Hematopoietic multipotent progenitor cell treated with erythropoietin and hydrocortisone succinate and interleukin-3 and kit ligand, for 8 days (in vitro differentiated cells): ENCODE data around the gene PREB.
"Not testable (repeated sequence)": the region's sequence is repeated elsewhere in the genome, so short reads cannot be mapped to it uniquely, and the experiment has no call there.

Experiments
- DNase-seq: peaks from one replicate; pipeline ENCODE4 v3.0.0-alpha.2; 2015

The PREB gene

DNA sequence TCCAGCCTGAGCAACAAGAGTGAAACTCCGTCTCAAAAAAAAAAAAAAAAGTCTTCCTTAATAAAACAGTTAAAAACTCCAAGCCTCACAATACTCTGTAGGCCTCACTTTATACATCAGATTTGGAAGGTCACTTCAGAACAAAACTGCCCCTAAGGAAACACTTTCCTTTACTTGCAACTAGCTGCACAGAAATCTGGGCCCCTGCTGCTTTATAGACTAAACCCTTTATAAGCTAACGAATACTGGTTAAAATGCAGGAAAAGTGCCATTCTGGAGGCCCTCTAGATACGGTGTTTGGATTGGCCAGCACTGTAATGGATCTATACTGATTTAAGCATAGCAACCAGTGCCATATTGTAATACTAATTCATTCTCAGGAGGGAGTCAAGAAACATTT lies 9.3 kb downstream of the PREB start:
- no peak for DNase-seq

DNA sequence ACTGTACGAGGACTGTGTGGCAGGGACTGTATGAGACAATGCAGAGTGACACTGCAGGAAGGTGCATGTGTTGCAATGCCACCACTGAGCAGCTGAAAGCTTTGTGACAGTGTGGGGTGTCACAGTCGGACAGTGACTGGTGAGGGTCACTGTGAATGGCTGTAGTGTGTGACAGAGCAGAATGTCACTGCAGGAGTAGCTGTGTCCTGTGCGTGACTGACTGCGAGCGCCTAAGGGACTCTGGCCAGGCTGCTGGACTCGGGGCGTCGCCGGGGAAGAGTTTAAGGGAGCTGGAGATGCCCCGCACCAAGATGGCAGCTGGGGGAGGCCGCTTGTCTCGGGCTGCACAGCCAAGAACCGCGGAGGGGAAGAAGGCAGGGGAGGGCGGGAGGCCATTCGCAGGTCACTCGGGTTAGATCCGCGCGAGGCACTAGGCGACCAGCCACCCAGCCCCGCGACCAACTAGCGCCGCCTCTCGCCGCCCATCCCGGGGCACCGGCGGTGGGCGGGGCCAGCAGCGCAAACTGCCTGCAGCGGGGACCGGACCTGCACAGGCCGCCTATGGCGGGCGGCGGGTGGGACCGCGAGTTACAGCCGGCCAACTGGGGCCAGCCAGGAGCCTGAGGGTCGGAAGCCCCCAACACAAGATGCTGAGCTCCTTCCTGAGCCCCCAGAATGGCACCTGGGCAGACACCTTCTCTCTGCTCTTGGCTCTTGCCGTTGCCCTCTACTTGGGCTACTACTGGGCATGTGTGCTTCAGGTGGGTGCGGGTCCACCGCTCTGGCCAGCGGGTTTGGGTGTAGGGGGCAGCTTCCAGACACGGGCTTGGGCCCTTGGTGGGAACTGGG lies 10.9 kb downstream of the PREB start, which contains the start of gene ABHD1:
Gene ABHD1 (plus strand): TSS at position 514 of the 849 bp plus-strand sequence. CDS start 134 bp downstream, at position 648.
- DNase-seq: peak; percentile 30

DNA sequence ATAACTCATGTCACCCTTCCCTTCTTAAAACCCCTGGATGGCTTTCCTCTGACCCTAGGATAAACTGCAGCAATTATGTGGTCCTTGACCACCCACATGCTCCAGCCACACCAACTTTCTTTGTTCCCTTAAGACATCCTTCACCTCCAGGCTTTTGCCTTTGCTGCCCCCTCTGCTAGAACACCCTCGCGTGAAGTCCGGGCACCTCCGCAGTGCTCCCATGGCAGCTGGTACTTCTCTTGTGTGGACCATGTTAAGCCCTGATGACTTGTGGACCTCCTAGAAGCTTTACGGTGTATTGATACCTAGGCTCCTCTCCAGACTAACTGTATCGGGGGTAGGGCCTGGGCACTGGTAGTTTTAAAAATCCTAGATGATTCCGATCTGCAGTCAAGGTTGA lies 11.6 kb downstream of the PREB start:
- no peak for DNase-seq

DNA sequence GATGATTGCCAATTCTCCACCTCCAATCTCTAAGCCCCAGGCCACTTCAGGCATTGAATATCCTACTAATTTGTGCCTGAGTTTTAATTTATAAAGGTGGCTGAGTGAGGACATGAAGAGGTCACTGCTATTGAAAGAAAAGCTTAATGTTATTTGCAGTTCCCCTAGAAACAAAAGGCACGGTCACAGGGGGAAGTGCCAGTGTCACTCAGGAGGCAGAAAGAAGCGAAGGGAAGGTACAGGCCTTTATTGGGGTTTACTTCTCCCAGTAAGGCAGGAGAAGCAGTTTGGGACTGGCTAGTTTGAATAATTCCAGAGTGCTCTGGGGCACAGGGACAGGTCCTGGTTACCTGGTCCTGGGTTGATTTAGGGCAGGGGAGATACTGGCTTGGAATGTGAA lies 12.5 kb downstream of the PREB start:
- no peak for DNase-seq

DNA sequence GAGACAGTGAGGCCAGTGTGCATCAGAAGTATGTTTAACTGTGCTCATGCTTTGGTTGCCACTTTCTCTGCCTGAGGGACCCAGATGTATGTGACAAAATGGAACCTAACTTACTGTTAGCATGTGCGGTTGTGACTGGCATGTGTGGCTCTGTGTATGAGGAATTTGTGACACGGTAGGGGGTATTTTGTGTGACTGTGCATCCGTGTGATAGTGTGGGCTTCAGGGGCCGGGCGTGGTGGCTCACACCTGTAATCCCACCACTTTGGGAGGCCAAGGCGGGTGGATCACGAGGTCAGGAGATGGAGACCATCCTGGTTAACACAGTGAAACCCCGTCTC lies 15.1 kb downstream of the PREB start:
- DNase-seq: not testable (repeated sequence)

DNA sequence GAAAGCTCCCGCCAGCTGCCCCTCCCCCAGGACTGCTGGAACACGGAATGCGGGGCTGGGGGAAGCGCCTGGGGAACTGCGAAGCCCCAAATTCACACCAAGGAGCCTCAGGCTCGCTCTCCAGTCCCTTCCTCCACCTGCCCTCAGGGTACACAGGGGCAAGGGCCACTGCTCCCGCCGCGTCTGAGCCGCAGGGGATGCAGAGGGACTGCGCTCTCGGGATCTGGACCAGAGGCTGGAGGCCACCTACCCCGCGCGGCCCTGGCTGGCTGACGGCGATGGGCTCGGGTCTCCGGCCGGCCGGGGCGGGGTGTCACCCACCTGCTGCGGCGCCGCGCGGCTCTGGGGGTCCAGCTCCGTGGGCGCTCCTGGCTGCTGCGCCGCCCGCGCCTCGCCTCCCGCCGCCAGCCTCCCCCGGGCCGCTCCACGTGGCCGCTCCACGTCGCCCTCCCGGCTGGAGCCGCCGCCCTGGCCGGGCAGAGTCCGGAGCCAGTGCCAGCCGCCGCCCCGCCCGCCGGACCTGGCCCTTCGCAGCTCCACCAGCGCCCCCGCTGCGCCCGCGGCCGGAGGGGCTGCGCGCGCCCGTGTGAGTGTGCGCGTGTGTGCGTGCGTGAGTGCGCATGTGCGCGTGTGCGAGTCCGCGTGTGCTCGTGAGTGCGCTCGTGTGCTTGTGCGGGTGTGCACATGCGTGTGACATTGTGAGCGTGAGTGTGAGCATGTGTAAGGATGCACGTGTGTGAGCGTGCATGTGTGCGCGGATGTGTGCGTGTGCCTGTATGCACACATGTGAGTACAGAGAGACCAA lies 15.7 kb downstream of the PREB start, which contains the start of gene CGREF1:
Gene CGREF1 (minus strand): TSS at position 604 of the 805 bp plus-strand sequence. CDS start 14,762 bp downstream, outside the sequence.
- peak; percentile 35 for DNase-seq

DNA sequence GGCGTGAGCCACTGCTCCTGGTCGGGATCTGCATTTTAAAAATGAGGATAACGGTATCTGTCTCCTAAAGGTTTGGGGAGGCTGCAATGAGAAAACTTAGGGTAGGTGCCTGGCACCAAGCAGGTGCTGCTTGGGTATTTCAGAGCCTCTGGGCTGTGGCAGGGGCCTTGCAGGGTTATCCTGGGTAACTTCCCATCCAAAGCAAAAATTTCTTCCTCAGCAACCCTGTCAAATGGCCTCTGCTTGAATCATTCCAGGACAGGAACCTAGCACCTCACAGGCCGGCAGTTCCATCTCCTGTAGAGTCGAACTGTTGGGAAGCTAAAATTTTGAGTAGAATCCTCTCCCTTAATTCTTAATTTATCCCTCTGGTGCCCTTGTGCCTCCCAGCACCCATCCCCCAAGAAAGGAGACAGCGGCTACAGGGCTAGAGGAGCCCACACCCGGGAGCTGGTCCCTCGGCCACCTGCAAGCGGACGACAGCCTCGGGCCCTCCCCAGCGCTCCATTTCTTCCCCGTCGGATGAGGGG lies 16.4 kb downstream of the PREB start:
- DNase-seq: no peak

DNA sequence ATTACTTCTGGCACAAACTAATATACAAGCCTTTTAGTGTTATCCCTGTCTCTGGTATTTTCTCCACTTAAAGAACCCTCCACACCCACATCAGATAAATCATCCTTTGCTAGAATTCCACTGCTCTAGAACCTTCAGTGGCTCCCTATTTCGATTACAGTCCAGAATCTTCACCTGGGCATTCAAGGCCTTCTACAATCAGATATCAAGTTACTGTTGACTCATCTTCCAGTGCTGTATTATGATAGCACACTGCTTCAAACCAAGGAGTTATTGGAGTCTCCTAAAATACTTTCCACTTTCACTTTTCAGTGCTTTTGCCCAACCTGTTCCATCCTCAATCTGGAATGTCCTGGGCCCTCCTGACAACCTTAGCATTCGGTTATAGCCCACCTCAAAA lies 18.9 kb downstream of the PREB start:
- no peak for DNase-seq

DNA sequence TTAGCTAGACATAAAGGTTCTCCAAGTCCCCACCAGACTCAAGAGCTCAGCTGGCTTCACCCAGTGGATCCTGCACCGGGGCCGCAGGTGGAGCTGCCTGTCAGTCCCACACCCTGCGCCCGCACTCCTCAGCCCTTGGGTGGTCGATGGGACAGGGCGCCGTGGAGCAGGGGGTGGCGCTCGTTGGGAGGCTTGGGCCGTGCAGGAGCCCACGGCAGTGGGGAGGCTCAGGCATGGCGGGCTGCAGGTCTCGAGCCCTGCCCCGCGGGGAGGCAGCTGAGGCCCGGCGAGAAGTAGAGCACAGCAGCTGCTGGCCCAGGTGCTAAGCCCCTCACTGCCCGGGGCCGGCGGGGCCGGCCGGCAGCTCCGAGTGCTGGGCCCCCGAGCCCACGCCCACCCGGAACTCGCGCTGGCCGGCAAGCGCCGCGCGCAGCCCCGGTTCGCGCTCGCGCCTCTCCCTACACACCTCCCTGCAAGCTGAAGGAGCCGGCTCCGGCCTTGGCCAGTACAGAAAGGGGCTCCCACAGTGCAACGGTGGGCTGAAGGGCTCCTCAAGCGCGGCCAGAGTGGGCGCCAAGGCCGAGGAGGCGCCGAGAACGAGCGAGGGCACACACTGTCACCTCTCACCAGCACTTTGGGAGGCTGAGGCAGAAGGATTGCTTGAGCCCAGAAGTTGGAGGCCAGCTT lies 22.9 kb downstream of the PREB start:
- not testable (repeated sequence) for DNase-seq

DNA sequence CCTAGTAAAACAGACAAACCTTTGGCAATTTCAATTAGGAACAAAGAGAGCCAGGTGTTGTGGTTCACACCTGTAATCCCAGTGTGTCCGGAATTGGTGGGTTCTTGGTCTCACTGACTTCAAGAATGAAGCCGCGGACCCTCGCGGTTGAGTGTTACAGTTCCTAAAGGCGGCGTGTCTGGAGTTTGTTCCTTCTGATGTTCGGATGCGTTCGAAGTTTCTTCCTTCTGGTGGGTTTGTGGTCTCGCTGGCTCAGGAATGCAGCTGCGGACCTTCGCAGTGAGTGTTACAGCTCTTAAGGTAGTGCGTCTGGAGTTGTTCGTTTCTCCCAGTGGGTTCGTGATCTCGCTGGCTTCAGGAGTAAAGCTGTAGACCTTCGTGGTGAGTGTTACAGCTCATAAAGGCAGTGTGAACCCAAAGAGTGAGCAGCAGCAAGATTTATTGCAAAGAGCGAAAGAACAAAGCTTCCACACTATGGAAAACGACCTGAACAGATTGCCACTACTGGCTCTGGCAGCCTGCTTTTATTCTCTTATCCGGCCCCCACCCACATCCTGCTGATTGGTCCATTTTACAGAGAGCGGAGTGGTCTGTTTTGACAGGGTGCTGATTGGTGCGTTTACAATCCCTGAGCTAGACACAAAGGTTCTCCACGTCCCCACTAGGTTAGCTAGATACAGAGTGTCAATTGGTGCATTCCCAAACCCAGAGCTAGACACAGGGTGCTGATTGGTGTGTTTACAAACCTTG lies 23.7 kb downstream of the PREB start:
- DNase-seq: not testable (repeated sequence)

DNA sequence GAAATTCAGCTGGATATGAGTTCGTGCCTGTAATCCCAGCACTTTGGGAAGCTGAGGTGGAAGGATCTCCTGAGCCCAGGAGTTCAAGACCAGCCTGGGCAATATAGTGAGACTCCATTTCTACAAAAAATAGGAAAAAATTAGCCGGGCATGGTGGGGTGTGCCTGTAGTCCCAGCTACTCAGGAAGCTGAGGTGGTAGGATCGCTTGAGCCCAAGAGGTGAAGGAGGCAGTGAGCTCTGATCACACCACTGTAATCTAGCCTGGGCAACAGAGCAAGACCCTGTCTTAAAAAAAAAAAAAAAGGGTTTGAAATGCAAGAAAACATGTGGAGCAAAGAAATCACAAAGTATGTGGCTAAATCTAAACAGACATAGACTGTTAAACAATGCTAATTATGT lies 25.4 kb downstream of the PREB start:
- DNase-seq: no peak

DNA sequence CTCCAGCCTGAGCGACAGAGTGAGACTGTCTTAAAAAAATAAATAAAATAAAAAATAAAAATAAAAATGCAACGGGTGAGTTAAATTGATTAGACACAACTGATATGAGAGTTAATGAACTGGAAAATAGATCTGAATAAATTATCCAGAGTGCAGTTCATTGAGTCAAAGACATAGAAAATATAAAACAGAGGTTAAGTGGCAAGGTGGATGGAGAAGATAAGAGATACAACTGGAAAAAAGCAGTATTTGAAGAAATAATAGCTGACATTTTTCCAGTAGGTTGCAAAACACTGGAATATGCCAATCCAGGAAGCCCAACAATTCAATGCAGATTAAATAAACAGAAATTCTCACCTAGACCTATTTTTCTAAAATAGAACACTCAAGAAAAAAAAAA lies 26.2 kb downstream of the PREB start:
- DNase-seq: peak; percentile 51

DNA sequence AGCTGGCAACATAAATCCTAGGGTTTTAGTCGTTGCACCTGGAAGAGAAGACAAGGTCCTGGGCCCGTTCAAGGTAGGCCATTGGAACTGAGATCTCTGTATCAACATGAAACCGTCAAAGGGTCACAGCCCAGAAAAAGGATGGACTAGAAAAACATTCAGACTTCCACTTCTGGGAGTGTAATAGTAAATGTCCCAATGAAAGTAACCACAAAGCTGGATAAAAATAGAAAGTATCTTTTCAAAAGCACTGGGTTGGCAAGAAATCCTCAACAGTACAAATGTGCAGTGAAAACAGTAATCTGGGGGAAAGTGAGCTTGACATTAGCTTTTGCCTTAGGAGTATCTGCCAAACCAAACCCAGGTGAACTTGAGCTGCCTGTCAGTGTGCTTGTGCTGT lies 28.5 kb downstream of the PREB start:
- DNase-seq: no peak

DNA sequence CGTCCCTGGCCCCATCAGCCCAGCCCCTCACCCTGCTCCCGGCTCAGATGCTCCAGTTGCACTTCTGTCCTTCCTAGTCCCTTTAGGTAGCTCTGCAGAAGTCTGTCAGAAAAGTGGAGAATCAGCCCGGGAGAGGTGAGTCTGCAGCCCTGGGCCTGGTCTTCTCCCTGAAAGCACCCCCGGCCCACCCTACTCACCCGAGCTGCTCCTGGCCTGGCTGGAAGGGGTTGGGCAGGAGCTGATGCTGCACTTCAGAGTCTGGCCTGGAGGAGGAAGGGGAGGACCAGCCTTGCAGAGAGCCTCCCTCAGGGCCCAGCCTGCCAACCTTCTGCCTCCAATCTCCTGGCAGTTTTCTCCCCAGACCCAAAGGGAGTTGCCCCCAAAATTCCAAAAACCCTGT lies 32.1 kb downstream of the PREB start:
- no peak for DNase-seq

DNA sequence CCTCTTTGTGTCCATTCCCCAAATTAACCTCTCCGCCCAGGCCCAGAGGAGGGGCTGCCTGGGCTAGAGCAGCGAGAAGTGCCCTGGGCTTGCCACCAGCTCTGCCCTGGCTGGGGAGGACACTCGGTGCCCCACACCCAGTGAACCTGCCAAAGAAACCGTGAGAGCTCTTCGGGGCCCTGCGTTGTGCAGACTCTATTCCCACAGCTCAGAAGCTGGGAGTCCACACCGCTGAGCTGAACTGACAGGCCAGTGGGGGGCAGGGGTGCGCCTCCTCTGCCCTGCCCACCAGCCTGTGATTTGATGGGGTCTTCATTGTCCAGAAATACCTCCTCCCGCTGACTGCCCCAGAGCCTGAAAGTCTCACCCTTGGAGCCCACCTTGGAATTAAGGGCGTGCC lies 34.4 kb downstream of the PREB start:
- DNase-seq: no peak

DNA sequence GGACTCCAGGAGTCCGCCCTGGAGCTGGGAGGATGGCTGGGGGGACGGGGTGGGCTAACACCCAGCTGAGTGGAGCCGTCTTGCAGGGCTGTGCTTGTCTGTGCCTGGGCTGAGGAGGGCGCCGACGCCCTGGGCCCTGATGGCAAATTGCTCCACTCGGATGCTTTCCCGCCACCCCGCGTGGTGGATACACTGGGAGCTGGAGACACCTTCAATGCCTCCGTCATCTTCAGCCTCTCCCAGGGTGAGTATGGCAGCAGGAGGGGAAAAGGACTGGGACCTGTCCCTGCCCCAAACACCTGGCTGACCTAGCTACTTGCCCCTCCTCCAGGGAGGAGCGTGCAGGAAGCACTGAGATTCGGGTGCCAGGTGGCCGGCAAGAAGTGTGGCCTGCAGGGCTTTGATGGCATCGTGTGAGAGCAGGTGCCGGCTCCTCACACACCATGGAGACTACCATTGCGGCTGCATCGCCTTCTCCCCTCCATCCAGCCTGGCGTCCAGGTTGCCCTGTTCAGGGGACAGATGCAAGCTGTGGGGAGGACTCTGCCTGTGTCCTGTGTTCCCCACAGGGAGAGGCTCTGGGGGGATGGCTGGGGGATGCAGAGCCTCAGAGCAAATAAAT lies 35.0 kb downstream of the PREB start:
- DNase-seq: no peak

DNA sequence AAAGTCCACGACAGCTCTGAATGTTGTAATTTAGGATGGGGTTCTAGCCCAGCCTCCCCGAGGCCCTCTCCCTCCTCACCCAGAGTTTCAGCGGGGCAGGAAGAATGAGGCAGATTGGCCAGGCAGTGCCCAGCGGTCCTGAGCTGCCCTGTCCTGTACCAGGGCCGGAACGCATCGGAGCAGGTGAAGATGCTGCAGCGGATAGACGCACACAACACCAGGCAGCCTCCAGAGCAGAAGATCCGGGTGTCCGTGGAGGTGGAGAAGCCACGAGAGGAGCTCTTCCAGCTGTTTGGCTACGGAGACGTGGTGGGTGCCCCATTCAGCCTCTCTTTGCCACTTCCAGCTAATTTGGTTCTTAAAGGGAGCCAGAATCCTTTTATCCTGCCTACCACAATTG lies 37.1 kb downstream of the PREB start:
- DNase-seq: no peak

DNA sequence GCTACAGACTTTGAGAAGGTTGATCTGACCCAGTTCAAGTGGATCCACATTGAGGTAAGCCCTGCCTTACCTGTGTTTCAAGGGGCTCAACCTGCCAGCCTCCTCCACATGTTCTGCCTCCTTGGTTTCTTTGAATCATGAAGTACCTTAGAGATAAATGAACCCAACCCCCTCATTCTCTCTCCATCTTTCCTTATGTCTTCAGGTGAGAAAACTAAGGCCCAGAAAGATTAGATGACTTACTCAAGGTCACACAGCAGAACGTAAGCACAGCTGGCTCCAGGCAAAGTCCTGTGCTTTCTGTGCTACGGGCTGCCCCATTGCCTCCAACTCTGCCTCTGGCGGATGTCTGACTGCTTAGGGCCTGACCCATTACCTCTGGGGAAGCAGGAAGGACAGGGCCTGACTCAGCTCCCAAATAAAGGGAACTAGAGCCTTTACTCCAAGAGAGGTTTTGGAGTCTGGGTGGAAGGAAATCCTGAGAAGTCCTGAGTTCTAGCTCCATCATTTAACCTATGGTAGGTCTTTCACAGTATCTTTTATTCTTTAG lies 37.6 kb downstream of the PREB start:
- DNase-seq: no peak

DNA sequence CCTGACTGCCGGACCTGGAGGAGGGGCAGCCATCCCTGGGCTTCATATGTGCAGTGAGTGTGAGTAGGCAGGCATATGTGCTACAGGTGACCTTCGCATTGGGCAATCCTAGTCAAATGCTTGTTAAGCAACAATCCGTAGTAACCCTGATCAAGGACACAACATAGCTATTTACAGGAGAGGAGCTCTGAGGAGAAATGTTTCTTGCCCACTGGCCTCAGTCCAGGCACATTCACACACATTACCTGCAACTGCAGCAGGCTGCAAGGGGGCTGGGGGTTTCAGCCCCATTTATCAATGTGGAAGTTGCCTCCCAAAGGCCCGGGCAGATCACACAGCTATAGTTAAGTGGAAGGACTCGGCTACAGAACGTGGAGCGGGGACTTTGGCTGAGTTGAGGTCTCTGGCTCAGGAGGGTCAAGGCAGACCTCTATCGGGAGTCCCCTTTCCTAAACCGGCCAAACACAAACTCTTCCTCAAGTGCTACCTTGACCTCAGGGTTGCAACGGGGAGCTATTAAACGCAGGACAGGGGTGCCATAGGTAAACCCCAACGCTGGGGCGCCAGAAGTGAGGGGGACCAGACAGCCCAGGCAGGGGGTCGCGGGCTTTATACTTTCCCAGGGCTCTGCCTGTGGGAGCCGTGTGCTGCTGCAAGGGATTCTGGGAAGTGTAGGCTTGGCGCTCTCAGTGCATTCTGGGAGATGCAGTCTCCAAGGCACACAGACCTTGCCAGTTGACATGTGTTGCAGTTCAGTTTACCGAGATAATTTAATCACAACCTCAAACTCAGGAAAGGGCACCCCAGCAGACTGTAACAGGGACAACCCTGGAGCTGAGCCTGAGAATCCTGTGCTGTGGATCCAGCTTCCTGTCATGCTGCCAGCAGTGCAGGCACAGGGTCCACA lies 38.4 kb downstream of the PREB start:
- peak; percentile 78 for DNase-seq

DNA sequence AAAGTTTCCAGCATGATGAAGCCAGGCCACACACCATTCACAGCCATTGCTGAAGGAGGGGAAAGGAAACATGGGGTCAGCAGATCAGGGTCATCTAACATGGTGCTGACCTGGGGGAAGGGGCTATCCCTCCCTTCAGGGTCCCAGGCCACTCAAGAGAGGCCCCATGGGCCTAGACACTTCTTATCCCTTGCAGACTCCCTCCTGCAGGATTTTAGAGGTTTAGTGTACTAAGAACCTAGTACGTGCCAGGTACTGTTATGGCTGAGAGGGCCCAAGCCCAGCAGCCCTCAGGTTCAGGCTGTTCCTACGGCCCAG lies 39.0 kb downstream of the PREB start:
- no peak for DNase-seq
